ENCODE results near the gene FAM219A.
"Not testable (repeated sequence)": the region's sequence is repeated elsewhere in the genome, so short reads cannot be mapped to it uniquely, and the experiment has no call there.

The FAM219A gene

DNA sequence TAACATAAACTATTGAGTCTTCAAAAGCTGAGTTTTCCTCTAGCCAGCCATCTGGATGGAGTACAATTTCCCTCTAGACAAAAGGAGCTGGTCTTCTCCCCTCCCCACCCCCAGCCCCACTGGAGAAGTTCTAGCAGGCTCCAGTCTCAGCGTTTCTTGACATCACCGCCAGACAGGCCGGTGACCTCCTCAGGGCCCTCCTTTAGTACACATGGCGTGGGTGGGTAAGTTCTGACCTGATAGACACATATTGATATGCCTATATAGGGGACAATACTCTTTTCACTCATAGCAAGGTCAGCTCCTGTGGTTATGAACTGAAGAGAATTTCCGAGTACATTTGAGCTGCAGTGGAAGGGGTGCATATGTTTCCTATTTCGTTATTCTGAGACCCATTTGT, 27.5 kb upstream of the FAM219A start:
- no peak for FAIRE-seq
- DNase-seq (ENCODE audit: low spot score), result no peak

DNA sequence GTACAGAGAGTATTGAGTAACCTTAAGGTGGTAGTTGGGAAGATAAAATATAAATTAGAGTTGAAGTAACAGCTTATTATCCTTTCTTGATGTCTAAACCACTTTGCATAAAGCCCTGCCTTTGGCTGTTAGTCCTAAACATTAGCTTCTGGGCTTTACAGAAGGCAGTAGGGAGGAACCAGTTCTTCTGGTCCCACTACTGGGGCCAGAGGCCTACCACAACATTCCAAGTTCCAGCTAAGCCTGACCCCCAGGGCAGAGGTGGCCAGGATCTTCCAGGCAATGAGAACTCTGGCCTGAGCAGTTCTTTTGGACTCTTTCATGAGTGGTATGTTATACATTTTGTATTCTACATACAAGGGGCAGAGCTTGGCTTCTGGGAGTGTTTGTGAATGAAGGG, 26.3 kb upstream of the FAM219A start:
- DNase-seq (ENCODE audit: low spot score) (no peak), FAIRE-seq (no peak)

DNA sequence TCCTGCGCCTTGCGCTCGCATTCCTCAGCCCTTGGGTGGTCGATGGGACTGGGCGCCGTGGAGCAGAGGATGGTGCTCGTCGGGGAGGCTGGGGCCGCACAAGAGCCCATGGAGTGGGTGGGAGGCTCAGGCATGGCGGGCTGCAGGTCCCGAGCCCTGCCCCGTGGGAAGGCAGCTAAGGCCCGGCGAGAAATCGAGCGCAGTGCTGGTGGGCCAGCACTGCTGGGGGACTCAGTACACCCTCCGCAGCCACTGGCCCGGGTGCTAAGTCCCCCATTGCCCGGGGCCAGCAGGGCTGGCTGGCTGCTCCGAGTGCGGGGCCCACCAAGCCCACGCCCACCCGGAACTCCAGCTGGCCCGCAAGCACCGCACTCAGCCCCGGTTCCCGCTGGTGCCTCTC, 24.4 kb upstream of the FAM219A start:
- FAIRE-seq; DNase-seq (ENCODE audit: low spot score): not testable (repeated sequence)

DNA sequence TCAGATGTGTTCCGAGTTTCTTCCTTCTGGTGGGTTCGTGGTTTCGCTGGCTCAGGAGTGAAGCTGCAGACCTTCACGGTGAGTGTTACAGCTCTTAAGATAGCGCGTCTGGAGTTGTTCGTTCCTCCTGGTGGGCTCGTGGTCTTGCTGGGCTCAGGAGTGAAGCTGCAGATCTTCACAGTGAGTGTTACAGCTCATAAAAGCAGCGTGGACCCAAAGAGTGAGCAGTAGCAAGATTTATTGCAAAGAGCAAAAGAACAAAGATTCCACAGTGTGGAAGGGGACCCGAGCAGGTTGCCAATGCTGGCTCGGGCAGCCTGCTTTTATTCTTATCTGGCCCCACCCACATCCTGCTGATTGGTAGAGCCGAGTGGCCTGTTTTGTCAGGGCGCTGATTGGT, 23.2 kb upstream of the FAM219A start:
- not testable (repeated sequence) for FAIRE-seq; DNase-seq (ENCODE audit: low spot score)

DNA sequence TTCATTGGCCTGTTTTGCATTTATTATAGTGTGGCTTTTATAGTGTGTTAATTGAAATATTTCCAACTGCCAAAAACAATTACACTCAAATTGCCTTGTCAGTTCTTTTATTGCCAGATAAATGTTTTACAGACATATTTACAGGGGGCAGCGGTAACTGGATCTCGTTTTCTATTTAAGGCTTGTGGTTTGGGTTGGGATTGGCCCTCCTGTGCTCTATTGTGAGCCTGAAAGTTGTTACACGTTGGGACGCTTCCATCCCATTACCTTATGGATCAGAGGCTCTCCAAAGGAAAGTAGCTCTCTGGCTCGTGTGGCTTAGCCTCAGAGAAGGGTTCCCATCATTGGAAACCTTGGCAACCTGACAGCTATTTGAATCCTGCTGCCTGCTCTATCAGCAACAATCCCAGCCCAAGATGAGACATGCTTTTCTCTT, 21.1 kb upstream of the FAM219A start:
- FAIRE-seq (no peak), DNase-seq (ENCODE audit: low spot score) (no peak)

DNA sequence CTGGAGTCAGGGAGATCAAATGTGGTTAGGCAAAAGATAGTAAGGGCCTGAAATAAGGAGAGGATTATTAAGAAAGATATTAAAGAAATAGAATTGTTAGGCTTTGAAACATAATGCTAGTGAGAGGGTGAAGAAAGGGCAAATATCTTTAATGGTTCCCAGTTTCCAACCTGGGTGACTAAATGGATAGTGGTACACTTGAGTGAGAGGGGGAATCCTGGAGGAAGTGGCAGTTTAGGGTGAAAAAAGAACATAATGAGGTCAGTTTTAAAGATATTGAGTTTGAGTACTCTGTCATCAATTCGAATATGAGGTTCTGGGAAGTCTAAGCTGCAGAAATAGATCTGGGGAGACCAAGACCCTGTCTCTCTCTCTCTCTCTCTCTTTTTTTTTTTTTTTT, 19.2 kb upstream of the FAM219A start:
- DNase-seq (ENCODE audit: low spot score) (no peak), FAIRE-seq (no peak)

DNA sequence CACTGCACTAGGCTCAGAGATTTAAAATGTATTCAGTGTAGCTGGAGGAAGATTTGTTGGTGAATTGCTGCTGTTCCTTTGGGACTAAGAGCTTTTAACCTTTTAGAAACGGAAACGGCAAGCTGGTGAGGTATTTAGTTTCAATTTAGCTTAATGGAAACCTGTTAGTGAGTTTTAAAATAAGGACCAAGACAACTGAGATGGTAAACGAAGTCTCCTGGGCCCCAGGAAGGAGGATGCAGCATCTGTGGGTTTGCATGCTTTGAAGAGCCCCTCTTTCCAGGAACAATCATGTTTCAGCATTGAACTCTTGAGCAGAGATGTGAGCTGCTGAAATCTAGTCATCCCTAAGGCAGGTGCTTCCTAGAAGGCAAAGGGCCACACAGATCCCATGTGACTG, 16.7 kb upstream of the FAM219A start:
- DNase-seq (ENCODE audit: low spot score) (no peak), FAIRE-seq (no peak)

DNA sequence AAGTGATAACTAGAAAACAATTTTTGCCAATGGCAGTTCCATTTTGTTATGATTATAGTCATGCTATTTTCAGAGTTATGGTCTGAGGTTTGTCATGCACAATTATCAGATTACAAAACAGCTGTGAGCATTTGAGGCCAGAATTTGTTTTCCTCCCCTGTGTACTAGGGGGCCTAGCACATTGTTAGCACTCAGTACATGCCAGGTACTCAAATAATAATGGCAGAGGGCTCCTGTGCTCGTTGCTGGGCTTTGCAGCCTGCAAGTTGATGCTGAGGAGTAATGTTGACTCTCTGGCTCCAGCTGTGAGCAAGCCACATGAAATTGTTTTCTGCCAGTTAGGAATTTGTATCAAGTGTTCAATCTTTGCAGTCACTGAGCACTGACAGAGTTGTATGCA, 7.1 kb upstream of the FAM219A start:
- no peak for FAIRE-seq
- no peak for DNase-seq (ENCODE audit: low spot score)

DNA sequence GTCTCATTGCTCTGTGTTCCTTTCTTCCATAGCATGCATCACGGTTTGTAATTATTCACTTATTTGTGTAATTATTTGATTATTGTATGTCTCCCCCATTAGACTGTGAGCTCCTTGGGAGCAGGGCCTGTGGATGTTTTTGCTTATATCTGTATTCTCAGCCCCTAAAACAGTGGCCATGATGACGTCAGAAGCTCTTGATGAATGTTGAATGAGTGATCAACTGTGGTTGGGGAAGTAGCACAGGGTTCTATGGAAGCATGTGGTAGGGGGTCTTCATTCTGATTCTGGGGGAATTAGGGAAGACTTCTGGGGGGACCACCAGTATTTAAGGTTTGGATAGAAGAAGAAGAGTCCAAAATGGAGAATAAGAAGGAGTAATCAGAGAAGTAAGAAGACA, 6.2 kb upstream of the FAM219A start:
- no peak for DNase-seq (ENCODE audit: low spot score)
- no peak for FAIRE-seq

DNA sequence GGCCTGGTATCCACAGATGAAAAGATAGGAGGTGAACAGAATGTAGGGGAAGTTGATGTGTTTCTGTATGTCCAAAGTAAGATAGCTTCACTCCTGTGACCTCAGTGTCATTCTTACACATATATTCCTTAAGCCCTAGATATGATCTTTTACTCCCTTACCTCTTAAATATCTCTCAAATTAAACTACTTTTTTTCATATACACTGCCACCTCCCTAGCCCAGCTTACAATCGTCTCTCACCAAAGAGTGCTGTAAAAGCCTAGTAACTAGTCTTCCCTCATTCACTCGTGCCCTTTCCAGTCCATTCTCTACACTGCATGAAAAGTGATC, 5.5 kb upstream of the FAM219A start:
- DNase-seq (ENCODE audit: low spot score) (no peak), FAIRE-seq (no peak)

DNA sequence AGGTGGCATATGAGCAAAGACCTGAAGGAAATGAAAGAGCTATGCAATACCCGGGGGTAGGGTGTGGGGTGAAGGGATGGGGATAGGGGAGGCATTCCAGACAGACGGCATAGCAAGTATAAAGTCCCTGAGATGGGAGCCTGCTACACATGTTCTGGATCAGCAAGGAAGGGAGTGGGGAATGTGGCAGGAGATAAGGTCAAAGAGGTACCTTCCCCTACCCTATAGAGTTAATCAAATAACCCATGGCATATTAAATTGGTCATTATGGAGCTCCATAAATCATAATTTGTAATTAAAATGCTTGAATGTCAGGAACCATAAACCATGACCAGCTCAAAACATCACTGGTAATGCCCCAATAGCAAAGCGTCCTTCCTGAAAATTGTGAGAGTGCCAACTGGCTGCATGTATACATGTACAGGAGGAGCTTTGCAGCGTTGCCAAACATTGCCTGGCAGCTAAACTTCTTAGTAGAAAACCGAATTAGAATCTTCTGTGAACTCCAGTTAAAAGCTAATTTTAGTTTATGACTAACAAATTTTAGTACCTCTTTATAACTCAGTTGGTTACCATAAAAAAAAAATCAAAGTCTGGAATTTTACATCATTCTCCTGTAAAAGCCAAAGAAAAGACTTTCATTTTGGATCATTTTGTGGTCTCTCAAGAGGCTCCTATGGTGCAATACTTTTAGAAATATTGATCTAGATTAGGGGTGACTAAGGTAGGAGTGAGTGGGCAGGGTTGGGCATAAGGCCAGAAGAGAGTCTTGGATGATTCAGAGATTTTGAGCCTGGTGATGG, 4.9 kb upstream of the FAM219A start:
- no peak for FAIRE-seq
- no peak for DNase-seq (ENCODE audit: low spot score)

DNA sequence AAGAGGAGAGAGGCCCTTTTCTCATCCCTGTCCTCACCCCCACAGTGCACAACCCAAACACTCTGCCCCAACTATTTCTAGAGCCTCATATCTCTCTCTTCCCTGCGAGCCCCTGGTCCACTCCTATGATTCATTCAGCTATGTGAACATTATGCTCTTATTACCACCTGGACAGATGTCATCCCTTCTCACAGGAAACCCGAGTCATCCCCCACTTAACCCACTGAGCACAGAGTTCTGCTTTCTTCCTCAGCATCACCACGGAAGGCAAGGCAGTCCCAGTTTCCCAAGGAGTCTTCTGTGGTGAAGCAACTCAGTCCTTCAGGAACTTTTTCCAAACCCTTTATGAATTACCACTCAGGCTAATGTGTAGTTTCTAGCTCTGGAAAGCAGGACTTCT, 1.6 kb upstream of the FAM219A start:
- no peak for FAIRE-seq
- no peak for DNase-seq (ENCODE audit: low spot score)

DNA sequence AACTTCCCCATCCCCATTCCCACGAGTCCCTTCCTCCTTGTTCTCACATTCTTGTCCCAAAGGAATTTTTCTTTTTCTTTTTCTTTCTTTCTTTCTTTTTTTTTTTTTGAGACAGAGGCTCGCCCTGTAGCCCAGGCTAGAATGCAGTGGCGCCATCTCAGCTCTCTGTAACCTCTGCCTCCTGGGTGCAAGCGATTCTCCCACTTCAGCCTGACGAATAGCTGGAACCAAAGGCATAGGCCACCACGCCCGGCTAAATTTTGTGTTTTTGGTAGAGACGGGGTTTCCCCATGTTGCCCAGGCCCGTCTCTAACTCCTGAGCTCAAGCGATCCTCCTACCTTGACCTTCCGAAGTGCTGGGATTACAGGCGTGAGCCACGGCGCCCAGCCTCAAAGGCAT, 986 bp upstream of the FAM219A start:
- no peak for FAIRE-seq
- no peak for DNase-seq (ENCODE audit: low spot score)

DNA sequence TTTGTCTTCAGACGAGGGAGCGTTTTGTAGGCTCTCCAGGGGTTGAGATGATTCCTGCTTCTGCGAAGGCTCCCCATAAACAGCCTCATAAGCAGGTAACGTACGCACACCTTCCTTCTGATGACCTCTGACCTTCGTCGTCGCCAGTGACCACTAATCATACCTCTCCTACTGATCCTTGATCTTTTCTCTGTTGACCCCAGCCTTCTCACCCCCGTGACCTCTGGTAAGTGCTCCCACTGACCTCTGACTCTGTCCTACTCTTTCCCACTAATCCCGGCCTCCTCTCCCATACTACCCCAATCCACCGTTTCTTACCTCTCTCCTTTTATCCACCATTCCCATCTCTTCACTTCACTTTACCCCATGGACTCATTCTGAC, 580 bp upstream of the FAM219A start:
- FAIRE-seq (no peak), DNase-seq (ENCODE audit: low spot score) (no peak)

DNA sequence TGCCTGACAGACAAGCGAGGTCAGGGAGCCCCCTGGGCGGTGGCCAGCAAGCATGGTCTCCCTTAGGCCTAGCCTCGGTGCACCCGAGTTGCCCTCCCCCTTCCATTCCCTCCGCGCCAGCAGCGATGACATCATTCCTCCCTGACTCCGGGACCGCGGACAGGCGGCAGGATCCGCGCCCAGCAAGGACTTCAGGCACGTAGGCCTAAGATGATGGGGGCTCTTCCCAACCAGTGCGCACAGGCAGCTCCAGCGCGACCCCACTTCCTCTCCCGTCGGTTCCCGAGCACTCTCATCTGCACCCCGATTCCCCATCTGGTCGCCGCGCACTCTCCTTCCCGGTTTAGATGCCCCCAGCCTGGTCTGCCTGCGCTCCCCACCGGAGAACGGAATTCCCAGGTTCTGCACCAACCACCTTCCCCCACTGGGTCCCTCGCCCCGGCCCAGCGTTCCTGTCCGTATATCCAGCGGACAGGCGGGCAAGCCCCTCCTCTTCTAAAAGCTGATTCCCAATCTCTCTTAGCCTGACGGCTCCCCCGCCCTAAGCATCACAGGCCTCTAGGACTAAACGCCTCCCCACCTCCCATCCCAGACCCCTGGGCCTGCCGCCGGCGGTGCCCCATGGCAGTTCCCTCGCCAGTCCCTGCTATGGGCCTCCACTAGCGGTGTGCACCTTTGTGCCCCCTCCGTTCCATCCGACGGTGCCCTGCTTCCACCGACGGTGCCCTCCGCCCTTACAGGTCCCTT, 931 bp downstream of the FAM219A start:
- DNase-seq (ENCODE audit: low spot score), result peak; percentile 56
- no peak for FAIRE-seq

DNA sequence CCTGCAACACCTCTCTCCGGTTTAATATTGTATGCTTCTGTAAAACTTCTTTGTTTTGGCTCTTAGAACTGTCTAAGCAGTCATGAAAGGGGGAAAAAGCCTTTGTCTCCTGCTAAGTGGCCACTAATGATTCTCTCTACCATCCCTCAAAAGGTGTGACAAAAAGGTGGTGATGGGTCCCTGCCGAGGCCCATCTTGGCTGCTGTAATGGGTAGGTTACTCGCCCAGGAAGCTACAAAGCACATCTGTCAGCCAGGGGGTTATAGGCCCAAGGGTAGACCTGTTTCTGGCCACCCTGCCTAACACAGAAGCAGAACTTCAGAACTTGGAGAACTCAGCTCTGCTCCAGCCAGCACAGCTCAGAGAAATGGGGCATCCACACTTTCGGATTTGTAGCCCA, 1.6 kb downstream of the FAM219A start:
- no peak for DNase-seq (ENCODE audit: low spot score)
- no peak for FAIRE-seq

DNA sequence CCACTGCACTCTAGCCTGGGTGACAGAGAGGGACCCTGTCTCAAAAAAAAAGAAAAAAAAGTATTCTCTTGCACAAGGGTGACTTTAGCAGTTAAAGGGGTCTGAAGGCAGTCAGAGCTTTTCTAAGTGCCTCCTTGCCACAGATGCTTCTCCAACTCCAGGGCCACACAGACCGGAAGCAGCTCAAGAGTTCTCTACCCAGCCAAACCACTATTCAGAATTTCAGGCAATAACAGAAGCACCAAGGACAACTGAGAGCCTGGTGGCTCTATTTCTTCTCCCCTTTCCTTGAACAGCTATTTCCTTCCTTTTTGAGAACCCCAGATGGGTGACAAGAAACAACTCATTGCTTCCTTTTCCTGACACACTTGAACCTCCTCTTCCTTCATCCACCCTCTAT, 2.2 kb downstream of the FAM219A start:
- FAIRE-seq (no peak), DNase-seq (ENCODE audit: low spot score) (no peak)

DNA sequence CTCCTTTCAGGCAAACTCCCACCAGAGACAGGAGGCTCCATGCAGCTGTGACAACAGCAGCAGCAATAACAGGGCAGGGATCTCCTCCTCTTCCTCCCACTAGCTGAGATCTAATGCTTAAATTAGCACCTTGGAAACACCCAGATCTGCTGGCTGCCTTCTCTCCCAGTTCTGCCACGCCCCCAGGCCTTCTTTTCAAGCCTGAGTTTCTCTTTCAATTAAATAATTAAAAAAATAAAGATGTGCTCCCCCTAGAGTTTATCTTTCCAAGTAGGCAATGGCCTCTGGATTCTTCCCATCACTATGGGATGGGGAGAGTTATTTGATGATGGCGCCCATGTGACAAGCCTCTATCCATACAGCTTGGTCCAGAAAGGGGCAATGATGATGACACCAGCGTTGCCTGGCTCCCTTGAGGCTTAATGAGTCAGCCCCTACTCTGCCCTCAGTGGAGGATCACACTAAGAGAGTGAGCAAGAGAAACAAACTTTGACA, 3.8 kb downstream of the FAM219A start:
- peak; percentile 24 for FAIRE-seq
- peak; percentile 53 for DNase-seq (ENCODE audit: low spot score)

DNA sequence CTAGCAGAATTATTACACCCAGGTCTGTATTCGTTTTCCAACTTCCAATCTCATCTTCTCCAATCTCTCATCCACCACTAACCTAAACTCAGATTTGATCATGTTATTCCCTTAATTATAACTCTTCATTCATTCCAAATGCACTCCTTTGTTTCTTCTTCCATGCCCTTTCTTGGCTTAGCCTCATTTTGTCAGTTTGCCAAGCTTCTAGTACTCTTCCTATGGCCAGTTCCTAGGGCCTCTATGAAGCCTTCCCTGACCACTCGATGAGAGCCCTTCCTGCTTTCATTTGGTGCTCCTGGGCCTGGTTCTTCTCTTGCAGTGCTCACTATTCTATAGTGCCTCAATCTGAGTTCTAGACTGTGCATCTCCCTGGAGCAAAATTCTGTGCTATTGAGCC, 5.8 kb downstream of the FAM219A start:
- FAIRE-seq (no peak), DNase-seq (ENCODE audit: low spot score) (no peak)

DNA sequence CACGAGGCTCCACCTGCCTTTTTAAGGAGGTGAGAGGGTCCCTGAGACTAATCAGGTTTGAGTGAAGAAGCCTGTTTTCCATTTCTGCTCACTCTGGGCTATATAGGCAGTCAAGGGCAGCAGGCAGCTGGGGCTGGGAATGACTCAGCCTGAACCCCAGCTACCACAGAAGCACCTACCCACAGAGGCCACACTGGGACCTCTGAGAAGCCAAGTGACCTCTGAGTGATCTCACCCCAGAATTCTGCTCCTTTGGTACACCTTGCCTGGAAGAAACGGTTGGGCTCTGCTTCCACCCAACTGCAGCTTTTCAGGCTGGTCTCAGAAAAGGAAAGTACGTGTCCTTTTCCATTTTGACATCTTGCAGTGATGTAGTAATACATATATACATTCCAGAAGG, 6.8 kb downstream of the FAM219A start:
- FAIRE-seq (no peak), DNase-seq (ENCODE audit: low spot score) (no peak)

DNA sequence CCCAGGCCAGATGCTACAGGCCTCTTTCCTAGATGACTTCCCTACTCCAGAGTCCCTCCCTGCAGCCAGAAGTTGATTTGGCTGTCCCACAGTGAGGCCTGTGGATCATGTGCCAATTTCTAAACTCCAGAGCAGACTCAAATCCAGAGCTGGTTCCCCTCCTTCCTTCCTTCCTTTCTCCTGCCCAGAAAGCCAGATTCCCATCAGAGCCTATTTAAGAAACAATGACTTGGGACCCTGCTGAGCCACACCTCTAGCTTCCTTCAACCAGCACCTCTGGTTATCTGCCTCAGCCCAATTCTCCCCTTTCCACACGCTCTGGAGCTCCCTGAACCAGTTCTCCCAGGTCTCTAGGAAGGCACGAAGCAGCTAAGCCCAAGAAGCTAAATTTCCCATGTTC, 7.2 kb downstream of the FAM219A start:
- FAIRE-seq (no peak), DNase-seq (ENCODE audit: low spot score) (no peak)

DNA sequence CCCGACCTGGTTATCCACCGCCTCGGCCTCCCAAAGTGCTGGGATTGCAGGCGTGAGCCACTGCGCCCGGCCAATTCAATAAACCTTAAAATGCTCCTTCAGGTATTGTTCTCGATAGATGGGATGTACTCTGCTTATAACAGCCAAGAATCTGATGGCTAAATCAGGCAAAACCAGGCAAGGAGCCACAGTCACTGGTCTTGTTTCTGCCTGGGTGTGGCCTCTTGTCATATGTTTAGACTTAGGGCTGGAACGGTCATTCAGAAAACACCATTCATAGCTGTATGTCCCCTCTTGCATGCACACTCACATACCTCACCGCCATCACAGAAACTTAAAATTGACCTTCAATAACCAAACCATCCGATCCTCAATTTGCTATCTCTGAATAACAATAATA, 7.7 kb downstream of the FAM219A start:
- FAIRE-seq, result no peak
- no peak for DNase-seq (ENCODE audit: low spot score)

DNA sequence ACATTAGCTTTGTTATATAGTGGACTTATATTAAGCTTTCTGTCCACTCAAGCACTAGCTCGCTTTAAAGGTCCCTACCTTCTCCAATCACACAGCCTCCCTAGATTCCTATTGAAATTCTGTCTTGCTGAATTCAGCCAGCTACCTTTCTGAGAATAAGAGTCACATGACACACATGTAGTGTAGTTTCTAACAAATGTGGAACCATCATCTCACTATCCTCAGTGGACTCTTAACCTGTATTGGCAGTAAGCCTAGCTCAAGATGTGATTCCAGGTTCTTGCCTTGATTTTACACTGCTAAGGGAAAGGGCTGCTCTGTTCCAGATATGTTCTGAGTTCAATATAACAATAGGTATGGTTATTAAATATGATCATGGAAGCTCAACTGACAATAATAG, 11.4 kb downstream of the FAM219A start:
- no peak for FAIRE-seq

More for the DNA sequence above, 11.4 kb downstream of the FAM219A start:
- no peak for DNase-seq (ENCODE audit: low spot score)
